BE2C (cell line): ENCODE results near the gene FZD7.

Experiments
- DNase-seq: peaks from one replicate; pipeline ENCODE4 v3.0.0-alpha.2; 2020
- H3K27me3 ChIP-seq: fragments of 250-450 bp; sonication (Bioruptor Pico); 2 replicates; pipeline ENCODE4 v1.5.1; 2020; ENCODE audit warnings: mild to moderate bottlenecking
- H3K36me3 ChIP-seq: fragments of 250-450 bp; sonication (Bioruptor Pico); 2 replicates; pipeline ENCODE4 v1.5.1; 2020; ENCODE audit warnings: mild to moderate bottlenecking
- H3K4me1 ChIP-seq: fragments of 250-450 bp; sonication (Bioruptor Pico); 2 replicates; pipeline ENCODE4 v1.5.1; 2020
- H3K4me3 ChIP-seq: 2 replicates; pipeline ENCODE4 v1.5.1; 2011; ENCODE audit warnings: low read depth, low read length
- H3K9me3 ChIP-seq: fragments of 250-450 bp; sonication (Bioruptor Pico); 2 replicates; pipeline ENCODE4 v1.5.1; 2020
- TF ChIP-seq, protein P1 (sequence below): IDR thresholded peaks from 2 replicates; pipeline ENCODE4 v1.5.1; 2012; ENCODE audit warnings: mild to moderate bottlenecking, low read depth, low read length

FZD7 gene

GRCh38 chr2:202069170-202070067, 35.8 kb downstream of the FZD7 start:
- Histone ChIP-seq H3K36me3 (no peaks in the 10 kb centered on the region), H3K9me3 (no peaks in the 10 kb centered on the region), H3K4me3 (no peak overlapping the region), H3K27me3 (no peaks in the 10 kb centered on the region), H3K4me1 (no peaks in the 10 kb centered on the region; the same call in 1 of the 2 replicates)
- DNase-seq = no peak
- TF ChIP-seq, protein P1, sequence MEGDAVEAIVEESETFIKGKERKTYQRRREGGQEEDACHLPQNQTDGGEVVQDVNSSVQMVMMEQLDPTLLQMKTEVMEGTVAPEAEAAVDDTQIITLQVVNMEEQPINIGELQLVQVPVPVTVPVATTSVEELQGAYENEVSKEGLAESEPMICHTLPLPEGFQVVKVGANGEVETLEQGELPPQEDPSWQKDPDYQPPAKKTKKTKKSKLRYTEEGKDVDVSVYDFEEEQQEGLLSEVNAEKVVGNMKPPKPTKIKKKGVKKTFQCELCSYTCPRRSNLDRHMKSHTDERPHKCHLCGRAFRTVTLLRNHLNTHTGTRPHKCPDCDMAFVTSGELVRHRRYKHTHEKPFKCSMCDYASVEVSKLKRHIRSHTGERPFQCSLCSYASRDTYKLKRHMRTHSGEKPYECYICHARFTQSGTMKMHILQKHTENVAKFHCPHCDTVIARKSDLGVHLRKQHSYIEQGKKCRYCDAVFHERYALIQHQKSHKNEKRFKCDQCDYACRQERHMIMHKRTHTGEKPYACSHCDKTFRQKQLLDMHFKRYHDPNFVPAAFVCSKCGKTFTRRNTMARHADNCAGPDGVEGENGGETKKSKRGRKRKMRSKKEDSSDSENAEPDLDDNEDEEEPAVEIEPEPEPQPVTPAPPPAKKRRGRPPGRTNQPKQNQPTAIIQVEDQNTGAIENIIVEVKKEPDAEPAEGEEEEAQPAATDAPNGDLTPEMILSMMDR = no peak

- H3K27me3 ChIP-seq = no peaks in the 10 kb centered on the region
- no peaks in the 10 kb centered on the region for H3K9me3 ChIP-seq
- no peak overlapping the region for H3K4me3 ChIP-seq
- no peaks in the 10 kb centered on the region for H3K4me1 ChIP-seq
- TF ChIP-seq, protein P1 = no peak
- no peaks in the 10 kb centered on the region for H3K36me3 ChIP-seq
- no peak for DNase-seq
These were observed 37.5 kb downstream of the FZD7 start for GRCh38 chr2:202071107-202071506.

- Histone ChIP-seq H3K9me3 (no peaks in the 10 kb centered on the region), H3K27me3 (no peaks in the 10 kb centered on the region), H3K36me3 (no peaks in the 10 kb centered on the region), H3K4me3 (no peak overlapping the region), H3K4me1 (no peaks in the 10 kb centered on the region)
- TF ChIP-seq, protein P1 = peak; percentile 72
- peak; percentile 37 for DNase-seq
These were observed 38.6 kb downstream of the FZD7 start for GRCh38 chr2:202072226-202072625.

GRCh38 chr2:202072737-202073401, 39.2 kb downstream of the FZD7 start, which contains the start of gene KIAA2012:
Gene KIAA2012 (plus strand): TSS chr2:202073255. CDS start chr2:202073628, 373 bp downstream.
- TF ChIP-seq, protein P1 = no peak
- H3K4me3 ChIP-seq = no peak within 1 kb of the TSS
- H3K27me3 ChIP-seq = no peaks in the 10 kb centered on the region
- no peaks in the 10 kb centered on the region for H3K36me3 ChIP-seq
- H3K9me3 ChIP-seq = no peaks in the 10 kb centered on the region
- no peaks in the 10 kb centered on the region for H3K4me1 ChIP-seq
- DNase-seq = peak; percentile 48

DNA sequence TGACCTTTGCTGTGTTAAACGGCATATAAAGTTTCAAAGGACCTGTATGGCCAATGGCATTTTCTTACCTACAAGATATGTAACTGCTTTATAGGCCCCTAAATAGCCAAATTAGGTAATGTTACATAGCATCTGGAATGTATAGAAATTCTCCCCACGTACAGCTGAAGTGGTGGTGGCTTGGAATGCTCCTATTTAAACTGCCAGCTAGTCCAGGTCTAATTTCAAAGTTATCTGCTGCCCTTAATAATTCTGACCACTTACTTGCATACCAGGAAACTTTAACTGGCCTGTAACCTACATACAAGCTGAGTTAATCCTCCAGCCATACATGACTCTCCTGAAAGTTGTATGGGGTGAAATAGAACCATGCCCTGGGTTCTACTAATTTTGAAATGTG, 40.7 kb downstream of the FZD7 start:
- TF ChIP-seq, protein P1 = no peak
- no peaks in the 10 kb centered on the region for H3K36me3 ChIP-seq
- no peak for DNase-seq

More for the DNA sequence above, 40.7 kb downstream of the FZD7 start:
- Histone ChIP-seq H3K4me1 (no peaks in the 10 kb centered on the region), H3K4me3 (no peak overlapping the region), H3K9me3 (no peaks in the 10 kb centered on the region), H3K27me3 (no peaks in the 10 kb centered on the region)
